ENCODE data around the gene SKIDA1.

SKIDA1 gene

DNA sequence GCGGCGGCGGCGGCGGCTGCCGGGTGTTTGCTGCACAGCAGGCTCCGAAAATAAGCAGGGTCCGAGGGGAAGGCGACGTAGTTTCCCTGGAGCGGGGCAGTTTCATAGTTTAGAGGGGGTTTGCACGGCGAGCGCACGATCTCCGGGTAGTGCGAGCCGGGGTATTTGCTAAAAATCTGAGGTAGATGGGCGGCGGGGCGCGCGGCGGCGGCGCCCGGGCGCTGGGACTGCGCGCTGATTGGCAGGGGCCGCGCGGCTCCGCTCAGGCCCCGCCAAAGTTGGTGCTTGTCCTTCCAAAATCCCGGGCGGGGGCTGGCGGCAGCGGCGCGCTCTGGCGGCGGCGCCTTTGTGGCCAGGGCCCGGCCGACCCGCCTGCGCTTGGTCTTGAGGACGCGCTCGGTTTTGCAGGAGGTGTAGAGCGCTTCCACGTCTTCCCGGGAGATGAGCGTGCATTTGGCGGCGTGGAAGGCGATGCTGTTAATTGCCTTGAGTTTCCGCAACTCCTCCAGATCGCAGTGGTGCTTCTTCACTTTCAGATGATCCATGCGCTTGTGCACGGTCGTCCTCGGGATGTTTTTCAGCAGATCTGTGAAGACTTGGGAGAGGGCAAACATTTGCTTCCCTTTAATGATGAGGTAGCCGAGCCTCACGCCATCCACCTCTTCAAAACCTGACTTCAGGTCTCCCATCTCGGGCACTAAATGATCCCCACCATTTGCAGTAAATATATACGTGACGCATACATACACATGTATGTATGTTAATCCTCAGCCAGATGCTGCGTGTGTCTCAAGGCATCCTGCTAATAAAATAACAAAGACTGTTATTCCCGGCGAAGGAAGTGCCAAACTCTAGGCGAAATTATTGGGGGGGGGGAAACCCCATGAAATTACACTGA, 8.1 kb downstream of the SKIDA1 start:
- TF ChIP-seq, protein P1, sequence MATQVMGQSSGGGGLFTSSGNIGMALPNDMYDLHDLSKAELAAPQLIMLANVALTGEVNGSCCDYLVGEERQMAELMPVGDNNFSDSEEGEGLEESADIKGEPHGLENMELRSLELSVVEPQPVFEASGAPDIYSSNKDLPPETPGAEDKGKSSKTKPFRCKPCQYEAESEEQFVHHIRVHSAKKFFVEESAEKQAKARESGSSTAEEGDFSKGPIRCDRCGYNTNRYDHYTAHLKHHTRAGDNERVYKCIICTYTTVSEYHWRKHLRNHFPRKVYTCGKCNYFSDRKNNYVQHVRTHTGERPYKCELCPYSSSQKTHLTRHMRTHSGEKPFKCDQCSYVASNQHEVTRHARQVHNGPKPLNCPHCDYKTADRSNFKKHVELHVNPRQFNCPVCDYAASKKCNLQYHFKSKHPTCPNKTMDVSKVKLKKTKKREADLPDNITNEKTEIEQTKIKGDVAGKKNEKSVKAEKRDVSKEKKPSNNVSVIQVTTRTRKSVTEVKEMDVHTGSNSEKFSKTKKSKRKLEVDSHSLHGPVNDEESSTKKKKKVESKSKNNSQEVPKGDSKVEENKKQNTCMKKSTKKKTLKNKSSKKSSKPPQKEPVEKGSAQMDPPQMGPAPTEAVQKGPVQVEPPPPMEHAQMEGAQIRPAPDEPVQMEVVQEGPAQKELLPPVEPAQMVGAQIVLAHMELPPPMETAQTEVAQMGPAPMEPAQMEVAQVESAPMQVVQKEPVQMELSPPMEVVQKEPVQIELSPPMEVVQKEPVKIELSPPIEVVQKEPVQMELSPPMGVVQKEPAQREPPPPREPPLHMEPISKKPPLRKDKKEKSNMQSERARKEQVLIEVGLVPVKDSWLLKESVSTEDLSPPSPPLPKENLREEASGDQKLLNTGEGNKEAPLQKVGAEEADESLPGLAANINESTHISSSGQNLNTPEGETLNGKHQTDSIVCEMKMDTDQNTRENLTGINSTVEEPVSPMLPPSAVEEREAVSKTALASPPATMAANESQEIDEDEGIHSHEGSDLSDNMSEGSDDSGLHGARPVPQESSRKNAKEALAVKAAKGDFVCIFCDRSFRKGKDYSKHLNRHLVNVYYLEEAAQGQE (IDR thresholded peaks at IDR 0.05; ENCODE audit: insufficient read depth in 1 of 2, low read depth in 2 of 2, low read length in 2 of 2), result no peak
- TF ChIP-seq SIN3A (IDR thresholded peaks at IDR 0.05; ENCODE audit: borderline replicate concordance, insufficient read depth, low read length), result peak; percentile 44; the same call in 1 of the 2 replicates

DNA sequence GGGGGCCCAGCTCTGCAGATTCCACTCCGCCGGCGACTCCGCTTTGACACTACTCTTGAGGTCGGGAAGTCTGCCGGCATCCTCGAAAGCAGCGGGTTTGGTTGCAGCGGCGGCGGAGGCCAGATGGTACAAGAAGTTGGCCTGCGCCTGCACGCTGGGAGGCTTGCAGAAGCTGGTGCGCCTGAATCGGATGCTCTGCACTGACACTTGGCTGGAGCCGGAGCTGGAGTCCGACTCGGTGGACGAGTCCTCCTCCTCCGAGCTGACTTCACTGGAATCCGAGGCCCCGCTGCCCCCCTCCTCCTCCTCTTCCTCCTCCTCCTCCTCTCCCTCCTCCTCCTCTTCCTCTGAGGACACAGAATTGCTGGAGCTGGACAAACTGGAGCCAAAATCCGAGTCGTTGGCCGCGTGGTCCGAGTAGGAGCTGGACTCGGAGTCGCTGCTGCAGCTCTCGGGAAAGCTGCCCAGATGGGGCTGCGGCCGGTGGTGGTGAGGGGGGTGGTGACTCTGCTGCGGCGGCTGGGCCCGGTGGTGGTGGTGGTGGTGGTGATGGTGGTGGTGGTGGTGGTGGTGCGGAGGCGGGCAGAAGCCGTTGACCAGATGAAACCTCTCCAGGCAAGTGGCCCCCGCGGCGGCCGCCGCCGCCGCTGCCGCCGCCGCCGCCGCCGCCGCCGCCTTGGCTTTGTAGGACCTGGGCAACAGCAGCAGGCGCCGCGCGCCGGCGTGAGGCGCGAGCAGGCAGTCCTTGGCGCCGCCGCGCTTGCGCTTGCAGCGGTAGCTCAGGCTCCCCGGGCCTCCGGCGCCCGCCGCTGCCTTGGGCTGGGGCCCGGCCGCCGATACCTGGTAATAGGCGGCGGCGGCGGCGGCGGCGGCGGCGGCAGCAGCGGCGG, 9.0 kb downstream of the SKIDA1 start:
- TF ChIP-seq SIN3A (IDR thresholded peaks at IDR 0.05; ENCODE audit: borderline replicate concordance, insufficient read depth, low read length), result 0 out of 2 replicates have a peak, but pooled peaks have one; percentile 3
- TF ChIP-seq, protein P1 (IDR thresholded peaks at IDR 0.05; ENCODE audit: insufficient read depth in 1 of 2, low read depth in 2 of 2, low read length in 2 of 2), result 0 out of 4 replicates have a peak, but pooled peaks of 1 of the 2 experiments have one; percentile 1
- TF ChIP-seq FOXP2 (optimal IDR thresholded peaks at IDR 0.05; ENCODE audit: borderline replicate concordance, extremely low read depth, extremely low read length, insufficient read depth), result no peak

DNA sequence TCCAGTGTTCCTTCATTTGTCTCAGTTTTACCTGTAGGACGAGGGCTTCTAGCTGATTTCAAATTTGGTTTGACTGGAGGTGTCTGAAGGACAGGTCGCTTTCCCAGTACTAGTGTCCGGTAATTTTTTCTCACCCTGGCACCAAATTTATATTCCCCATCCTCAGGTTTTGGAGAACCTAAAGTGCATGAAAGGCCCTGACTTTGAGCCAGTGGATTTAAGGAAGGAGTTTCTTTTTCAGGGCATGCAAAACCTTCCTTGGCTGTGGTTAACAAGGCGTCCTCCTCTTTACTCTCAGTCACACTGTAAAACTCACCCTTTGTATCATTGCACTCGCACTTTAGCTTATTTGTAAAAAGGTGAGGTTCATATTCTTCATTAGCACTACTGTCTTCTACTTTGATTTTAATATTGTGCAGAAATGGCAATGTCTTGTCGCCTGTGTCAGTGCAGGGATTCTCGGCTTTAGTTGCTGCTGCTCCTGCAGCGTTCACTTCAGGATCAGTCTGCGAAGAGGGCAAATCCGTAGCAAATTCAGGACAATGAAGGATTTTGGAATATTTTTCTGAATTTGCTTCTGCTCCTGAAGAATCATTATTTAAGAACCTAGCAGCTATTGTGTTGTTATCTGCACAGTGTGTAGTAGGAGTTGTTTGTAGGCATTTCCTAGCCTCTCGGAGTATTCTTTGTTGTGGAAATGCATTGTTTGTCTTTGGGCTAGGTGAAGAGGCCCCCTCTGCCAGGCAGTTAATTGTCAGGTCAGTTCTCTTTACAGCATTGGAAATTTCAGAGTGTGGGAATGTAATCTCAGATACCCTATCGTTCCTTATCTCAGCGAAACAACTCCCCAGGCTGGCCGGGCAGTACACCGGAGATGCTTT, 9.9 kb downstream of the SKIDA1 start:
- TF ChIP-seq FOXP2 (optimal IDR thresholded peaks at IDR 0.05; ENCODE audit: borderline replicate concordance, extremely low read depth, extremely low read length, insufficient read depth), result no peak
- TF ChIP-seq, protein P1 (IDR thresholded peaks at IDR 0.05; ENCODE audit: insufficient read depth in 1 of 2, low read depth in 2 of 2, low read length in 2 of 2), result 0 out of 4 replicates have a peak, but pooled peaks of 1 of the 2 experiments have one; percentile 3
- 0 out of 2 replicates have a peak, but pooled peaks have one; percentile 6 for TF ChIP-seq SIN3A (IDR thresholded peaks at IDR 0.05; ENCODE audit: borderline replicate concordance, insufficient read depth, low read length)

DNA sequence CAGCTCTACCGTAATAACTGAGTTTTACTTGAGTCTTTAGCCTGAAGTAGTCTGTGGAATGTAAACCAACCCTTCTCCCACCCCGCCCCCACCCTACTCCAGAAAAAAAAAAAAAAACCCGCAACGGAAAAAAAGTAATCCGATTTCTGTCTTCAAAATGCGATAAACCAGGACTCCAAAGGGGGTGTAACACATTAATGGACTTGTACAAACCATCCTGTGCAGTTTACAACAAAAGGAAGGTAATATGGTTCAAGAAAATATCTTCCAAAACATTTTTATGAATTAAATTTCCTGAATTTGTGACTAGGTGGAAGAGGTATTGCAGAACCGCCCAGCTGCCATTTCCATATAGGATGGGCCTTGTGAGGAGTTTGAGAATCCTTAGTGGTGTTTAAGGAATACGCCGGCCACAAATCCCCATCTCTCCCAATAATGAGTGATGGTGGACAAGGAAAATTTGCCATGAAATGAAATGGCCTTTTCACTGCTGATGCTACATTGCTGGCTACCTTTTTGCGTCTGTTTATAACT, 10.6 kb downstream of the SKIDA1 start:
- TF ChIP-seq FOXP2 (optimal IDR thresholded peaks at IDR 0.05; ENCODE audit: borderline replicate concordance, extremely low read depth, extremely low read length, insufficient read depth), result no peak
- TF ChIP-seq, protein P1 (IDR thresholded peaks at IDR 0.05; ENCODE audit: insufficient read depth in 1 of 2, low read depth in 2 of 2, low read length in 2 of 2), result 0 out of 4 replicates have a peak, but pooled peaks of 1 of the 2 experiments have one; percentile 17
- TF ChIP-seq SIN3A (IDR thresholded peaks at IDR 0.05; ENCODE audit: borderline replicate concordance, insufficient read depth, low read length), result peak; percentile 59; the same call in 1 of the 2 replicates

Data from PFSK-1 (cell line).